Natural killer cell (primary cell): ENCODE measurements around the gene TOPAZ1. TPM values are rescaled to one million over a fixed set of nuclear protein-coding genes. Genes with fewer than 3 reads are reported as not detected.
A peak's percentile ranks its signal among the peaks of the same experiment; 100 is the strongest.

Source experiments
- ATAC-seq, 3 donors: fragments of 150-1000 bp in 2 of 3; fragments of 200-7000 bp in 1 of 3; cut with Tn5 transposase; 1 replicate in 1 of 3; 2 replicates in 2 of 3; pipeline ENCODE4 v1.10.0; 2021; ENCODE audit warnings: mild to moderate bottlenecking in 2 of 3, moderate library complexity in 2 of 3
- DNase-seq, 2 donors: peaks; one replicate each; pipeline versions ENCODE4 v3.0.0 to v3.0.0-alpha.2; 2013 to 2021; ENCODE audit warnings: mixed read lengths in 1 of 2
- H3K27ac ChIP-seq: one replicate; pipeline ENCODE4 v1.5.1; 2013; ENCODE audit warnings: mild to moderate bottlenecking, low read length
- H3K27me3 ChIP-seq: one replicate; pipeline ENCODE4 v1.6.1; 2013; ENCODE audit warnings: low read length; ENCODE audit not compliant: control insufficient read depth, insufficient read depth
- H3K36me3 ChIP-seq: one replicate; pipeline ENCODE4 v1.6.1; 2013; ENCODE audit warnings: low read length; ENCODE audit not compliant: control insufficient read depth, insufficient read depth
- H3K4me1 ChIP-seq: one replicate; pipeline ENCODE4 v1.6.1; 2013; ENCODE audit warnings: low read length; ENCODE audit not compliant: control insufficient read depth, insufficient read depth
- H3K4me3 ChIP-seq: one replicate; pipeline ENCODE4 v1.5.1; 2013; ENCODE audit warnings: low read length
- H3K9me3 ChIP-seq: one replicate; pipeline ENCODE4 v1.6.1; 2013; ENCODE audit warnings: low read length; ENCODE audit not compliant: control insufficient read depth, insufficient read depth
- H3K27ac Mint-ChIP-seq, 2 donors: one replicate each; pipeline ENCODE4 v1.8.0; 2022; ENCODE audit warnings: mild to moderate bottlenecking in 2 of 2, mixed read lengths in 2 of 2, moderate library complexity in 1 of 2
- H3K27me3 Mint-ChIP-seq, 2 donors: one replicate each; pipeline ENCODE4 v1.8.0; 2022; ENCODE audit warnings: low read depth in 2 of 2, mixed read lengths in 2 of 2
- H3K36me3 Mint-ChIP-seq: one replicate; pipeline ENCODE4 v1.8.0; 2022; ENCODE audit warnings: mixed read lengths
- H3K4me1 Mint-ChIP-seq, 2 donors: one replicate each; pipeline ENCODE4 v1.8.0; 2022; ENCODE audit warnings: mixed read lengths in 2 of 2
- H3K4me3 Mint-ChIP-seq: one replicate; pipeline ENCODE4 v1.8.0; 2022; ENCODE audit warnings: mild to moderate bottlenecking, moderate library complexity, mixed read lengths
- H3K9me3 Mint-ChIP-seq, 2 donors: one replicate each; pipeline ENCODE4 v1.8.0; 2022; ENCODE audit warnings: mixed read lengths in 2 of 2
- CTCF ChIP-seq: fragments of 200-600 bp; IDR thresholded peaks from one replicate; pipeline ENCODE4 v1.8.0; 2022; ENCODE audit warnings: antibody characterized with exemption
- WGBS: methylation state at CpG from one replicate; pipeline ENCODE4 v1.1.7; 2013; ENCODE audit warnings: missing lambda C conversion rate; ENCODE audit not compliant: insufficient coverage; 5-methylcytosine and 5-hydroxymethylcytosine counted together
- intact Hi-C: fragments of 100-400 bp; cut with micrococcal nuclease; formaldehyde crosslinking; loops from one replicate; pipeline ENCODE4 v1.14.2; 2022
- total RNA-seq, 4 donors: library from RNA; stranded (reverse); fragments of 120-200 nt in 1 of 4; gene quantifications; one replicate each; pipeline versions ENCODE4 v1.2.3 to v1.2.4, GENCODE V29; 2013 to 2022

The TOPAZ1 gene
- not detected for total RNA-seq
- total RNA-seq (2013), result not detected

GRCh38 chr3:44241706-44242105 lies at the start of gene TOPAZ1:
Gene TOPAZ1, plus strand, starts transcription at chr3:44241886. Its CDS starts 168 bp downstream, at chr3:44242054.
- Histone ChIP-seq H3K4me1 (no peaks in the 10 kb centered on the region), H3K27ac (no peak within 1 kb of the TSS), H3K27me3 (peaks cover 5% of the 10 kb centered on the region), H3K36me3 (no peaks in the 10 kb centered on the region), H3K9me3 (no peaks in the 10 kb centered on the region), H3K4me3 (no peak within 1 kb of the TSS)
- Mint-ChIP-seq H3K27ac (no peak within 1 kb of the TSS), H3K36me3 (no peaks in the 10 kb centered on the region), H3K4me3 (no peak within 1 kb of the TSS), H3K9me3 (no peaks in the 10 kb centered on the region), H3K27me3 (peaks cover 7 to 41% of the 10 kb centered on the region in 2 donors), H3K4me1 (no peaks in the 10 kb centered on the region)
- ATAC-seq (no peak), DNase-seq (no peak)
- WGBS, result 95% methylated on average over 35 of the region's 35 CpGs
- no peak for TF ChIP-seq CTCF
- intact Hi-C loops, result no loop called here

- Mint-ChIP-seq H3K4me1 (no peaks in the 10 kb centered on the region), H3K4me3 (no peak overlapping the region), H3K27ac (no peak overlapping the region), H3K27me3 (peaks cover 19 to 37% of the 10 kb centered on the region in 2 donors), H3K36me3 (no peaks in the 10 kb centered on the region), H3K9me3 (no peaks in the 10 kb centered on the region)
- ATAC-seq (peak; percentile 58 to 88 (median 79)), DNase-seq (peak; percentile 31 to 82)
- 32% methylated on average over 11 of the region's 15 CpGs for WGBS
- Histone ChIP-seq H3K27ac (no peak overlapping the region), H3K9me3 (no peaks in the 10 kb centered on the region), H3K36me3 (no peaks in the 10 kb centered on the region), H3K27me3 (no peaks in the 10 kb centered on the region), H3K4me3 (no peak overlapping the region), H3K4me1 (no peaks in the 10 kb centered on the region)
- intact Hi-C loops, result loop anchor here (1.0 kb wide), 1 partner anchor 654 kb away; no protein-coding TSS in a partner anchor
- peak; percentile 69 for TF ChIP-seq CTCF
Observed at GRCh38 chr3:44198284-44199269, 43.1 kb upstream of the TOPAZ1 start.

- H3K27me3 ChIP-seq, result no peaks in the 10 kb centered on the region
- ATAC-seq, result no peak
- no peaks in the 10 kb centered on the region for H3K4me1 Mint-ChIP-seq
- H3K9me3 Mint-ChIP-seq, result no peaks in the 10 kb centered on the region
- no peak overlapping the region for H3K27ac ChIP-seq
- H3K4me3 ChIP-seq, result no peak overlapping the region
- no peaks in the 10 kb centered on the region for H3K36me3 ChIP-seq
- 82% methylated on average over 4 of the region's 4 CpGs for WGBS
- H3K27ac Mint-ChIP-seq, result no peak overlapping the region
- DNase-seq, result no peak
- H3K36me3 Mint-ChIP-seq, result no peaks in the 10 kb centered on the region
- H3K4me1 ChIP-seq, result no peaks in the 10 kb centered on the region
- H3K9me3 ChIP-seq, result no peaks in the 10 kb centered on the region
- no peak for TF ChIP-seq CTCF
- peaks cover 30 to 72% of the 10 kb centered on the region in 2 donors for H3K27me3 Mint-ChIP-seq
- intact Hi-C loops, result no loop called here
- no peak overlapping the region for H3K4me3 Mint-ChIP-seq
Observed at GRCh38 chr3:44206261-44206660, 35.4 kb upstream of the TOPAZ1 start.
